Right lobe of liver (tissue), 6 donors: ENCODE results near the gene TFF1. TPM values are rescaled to one million over a fixed set of nuclear protein-coding genes. Genes with fewer than 3 reads are reported as not detected.

Experiments used
- ATAC-seq, 4 donors: fragments of 200-7000 bp; cut with Tn5 transposase; one replicate each; pipeline ENCODE4 v1.9.1; 2020; ENCODE audit warnings: mild to moderate bottlenecking in 4 of 4, moderate library complexity in 4 of 4
- DNase-seq, 3 donors: peaks; one replicate each; pipeline ENCODE4 v3.0.0-alpha.2; 2020
- H3K27ac ChIP-seq, 3 donors: fragments of 200-600 bp; one replicate each; pipeline ENCODE4 v1.8.0; 2022
- H3K27me3 ChIP-seq, 2 donors: fragments of 200-600 bp; one replicate each; pipeline ENCODE4 v1.8.0; 2022
- H3K36me3 ChIP-seq, 4 donors: fragments of 200-600 bp; sonication (generic) in 1 of 4; one replicate each; pipeline versions ENCODE4 v1.5.1 to v1.8.0; 2017 to 2022; ENCODE audit warnings: control low read depth in 1 of 4
- H3K4me1 ChIP-seq, 4 donors: fragments of 200-600 bp; sonication (generic) in 1 of 4; one replicate each; pipeline versions ENCODE4 v1.5.1 to v1.8.0; 2017 to 2022; ENCODE audit warnings: control low read depth in 1 of 4
- H3K4me3 ChIP-seq, 3 donors: fragments of 200-600 bp; one replicate each; pipeline ENCODE4 v1.8.0; 2022
- H3K9me3 ChIP-seq, 4 donors: fragments of 200-600 bp; sonication (generic) in 1 of 4; one replicate each; pipeline versions ENCODE4 v1.5.1 to v1.8.0; 2017 to 2022; ENCODE audit warnings: control low read depth in 1 of 4
- CTCF ChIP-seq, 4 donors: fragments of 200-600 bp in 3 of 4; fragments of 450-650 bp in 1 of 4; IDR thresholded peaks; one replicate each; pipeline versions ENCODE4 v1.5.1 to v1.8.0; 2016 to 2022; ENCODE audit warnings: antibody characterized with exemption in 4 of 4, mild to moderate bottlenecking in 2 of 4
- POLR2A ChIP-seq: fragments of 450-650 bp; IDR thresholded peaks from one replicate; pipeline ENCODE4 v1.6.1; 2017; ENCODE audit warnings: antibody characterized with exemption, mild to moderate bottlenecking
- WGBS: methylation state at CpG from one replicate; pipeline ENCODE4 v1.1.6; 2018; ENCODE audit warnings: low coverage, low lambda C conversion rate; ENCODE audit not compliant: insufficient coverage; ENCODE audit errors: missing lambda C conversion rate; 5-methylcytosine and 5-hydroxymethylcytosine counted together
- intact Hi-C, 2 donors: fragments of 100-400 bp; cut with DNase I; formaldehyde crosslinking; loops; one replicate each; pipeline versions ENCODE4 v1.11.2 to v1.14.1; 2022
- total RNA-seq, 6 experiments: library from RNA; depleted of rRNA in 2 of 6; stranded (reverse); fragments of >200 nt in 2 of 6; fragmentation: NEBNext Ultra II Directional in 3 of 6; extraction: Animal tissue kit (Norgen Biotek cat#: 25700) in 3 of 6; gene quantifications; one replicate each; pipeline versions ENCODE4 v1.1.0 to v1.2.4, GENCODE V29; 2016 to 2023
- donor health status: DM: no; HTN: yes; CAD: no.
- donor health status: DM: no; HTN: no; CAD: no.
- donor health status: DM: no; HTN: no; CAD: no.
- donor health status: DM: no; HTN: yes; CAD: no.
- donor health status: DM: no; HTN: yes; CAD: no.

The TFF1 gene
- total RNA-seq, 6 experiments from 2014 or later: not detected

GRCh38 chr21:42387164-42387563 lies 20.8 kb upstream of the TFF1 start:
- Histone ChIP-seq H3K4me3 (no peak overlapping the region), H3K4me1 (peaks cover 0 to 14% (median 2%) of the 10 kb centered on the region in 4 donors), H3K27me3 (no peaks in the 10 kb centered on the region), H3K27ac (no peak overlapping the region), H3K9me3 (no peaks in the 10 kb centered on the region), H3K36me3 (no peaks in the 10 kb centered on the region)
- no peak for ATAC-seq
- no peak for DNase-seq
- 56% methylated on average over 3 of the region's 3 CpGs for WGBS
- intact Hi-C loops: no loop called here
- TF ChIP-seq POLR2A (no peak), CTCF (IDR thresholded peaks at IDR 0.05) (no peak)

GRCh38 chr21:42386034-42386591 lies 19.8 kb upstream of the TFF1 start:
- ATAC-seq: peak; percentile 51 to 76 (median 73)
- H3K27ac ChIP-seq: peak overlapping the region in 2 of 3 donors; percentile 8 to 59

GRCh38 chr21:42385619-42386018 lies 19.3 kb upstream of the TFF1 start:
- H3K4me1 ChIP-seq: peaks cover 0 to 14% (median 2%) of the 10 kb centered on the region in 4 donors
- 92% methylated on average over 2 of the region's 5 CpGs for WGBS
- DNase-seq (peak in 1 of 3 donors; percentile 24), ATAC-seq (peak in 2 of 4 donors; percentile 17 to 40)
- H3K9me3 ChIP-seq: no peaks in the 10 kb centered on the region
- no peak overlapping the region for H3K4me3 ChIP-seq
- TF ChIP-seq POLR2A: no peak
- H3K27ac ChIP-seq: peak overlapping the region in 2 of 3 donors; percentile 8 to 59
- no peaks in the 10 kb centered on the region for H3K36me3 ChIP-seq
- H3K27me3 ChIP-seq: no peaks in the 10 kb centered on the region
- intact Hi-C loops: no loop called here

More at GRCh38 chr21:42386034-42386591, 19.8 kb upstream of the TFF1 start:
- Histone ChIP-seq H3K9me3 (no peaks in the 10 kb centered on the region), H3K27me3 (no peaks in the 10 kb centered on the region), H3K4me1 (peaks cover 0 to 14% (median 2%) of the 10 kb centered on the region in 4 donors), H3K36me3 (no peaks in the 10 kb centered on the region), H3K4me3 (no peak overlapping the region)
- WGBS: 50% methylated on average over 9 of the region's 11 CpGs
- intact Hi-C loops: no loop called here
- DNase-seq: peak; percentile 73 to 76 (median 75)
- no peak for TF ChIP-seq CTCF (IDR thresholded peaks at IDR 0.05)
- TF ChIP-seq POLR2A: no peak

GRCh38 chr21:42384989-42385388 lies 18.7 kb upstream of the TFF1 start:
- Histone ChIP-seq H3K9me3 (no peaks in the 10 kb centered on the region), H3K27me3 (no peaks in the 10 kb centered on the region), H3K27ac (no peak overlapping the region), H3K4me1 (peaks cover 0 to 14% (median 2%) of the 10 kb centered on the region in 4 donors), H3K36me3 (no peaks in the 10 kb centered on the region), H3K4me3 (no peak overlapping the region)
- TF ChIP-seq CTCF (IDR thresholded peaks at IDR 0.05): no peak
- TF ChIP-seq POLR2A: no peak
- ATAC-seq (no peak), DNase-seq (peak in 1 of 3 donors; percentile 2)
- 92% methylated on average over 2 of the region's 2 CpGs for WGBS
- intact Hi-C loops: no loop called here

- ATAC-seq: no peak
- Histone ChIP-seq H3K27me3 (no peaks in the 10 kb centered on the region), H3K36me3 (no peaks in the 10 kb centered on the region), H3K4me1 (peaks cover 0 to 14% (median 2%) of the 10 kb centered on the region in 4 donors), H3K9me3 (no peaks in the 10 kb centered on the region), H3K4me3 (no peak overlapping the region), H3K27ac (no peak overlapping the region)
- TF ChIP-seq CTCF (IDR thresholded peaks at IDR 0.05) (no peak), POLR2A (no peak)
- DNase-seq: peak in 1 of 3 donors; percentile 5
- intact Hi-C loops: no loop called here
- WGBS: 73% methylated on average over 4 of the region's 8 CpGs
Measured at GRCh38 chr21:42384156-42384945, 18.0 kb upstream of the TFF1 start.
